HepG2 (cell line): ENCODE results near the gene BCKDHA. TPM values are rescaled to one million over a fixed set of nuclear protein-coding genes. Genes with fewer than 3 reads are reported as not detected.

Experiments
- ATF2 ChIP-seq: sonication (generic); formaldehyde crosslinking; IDR thresholded peaks from 2 replicates; pipeline ENCODE4 v1.4.0; 2020; ENCODE audit warnings: missing genetic modification reagents
- ATF4 ChIP-seq, 2 experiments: fragments of 450-650 bp in 1 of 2; sonication (generic) in 1 of 2; formaldehyde crosslinking; IDR thresholded peaks; 2 replicates each; pipeline versions ENCODE4 v1.5.0 to v1.8.0; 2020 to 2022; ENCODE audit warnings: mild to moderate bottlenecking in 1 of 2, missing genetic modification reagents in 1 of 2
- ATF6 ChIP-seq: sonication (generic); formaldehyde crosslinking; conservative IDR thresholded peaks from 2 replicates; pipeline ENCODE4 v1.4.0; 2020; ENCODE audit warnings: missing genetic modification reagents
- CREB1 ChIP-seq, 2 experiments: fragments of 450-650 bp in 1 of 2; IDR thresholded peaks; 2 replicates each; pipeline ENCODE4 v1.6.1; 2016 to 2017; ENCODE audit warnings: control low read depth in 1 of 2, mild to moderate bottlenecking in 1 of 2, missing compliant biosample characterization in 1 of 2, missing genetic modification characterization in 1 of 2
- ELF1 ChIP-seq: sonication (generic); formaldehyde crosslinking; IDR thresholded peaks from 2 replicates; pipeline ENCODE4 v1.4.0; 2020; ENCODE audit warnings: missing genetic modification reagents
- GMEB1 ChIP-seq: sonication (generic); formaldehyde crosslinking; IDR thresholded peaks from 2 replicates; pipeline ENCODE4 v1.5.1; 2020; ENCODE audit warnings: missing genetic modification reagents, mild to moderate bottlenecking, borderline replicate concordance
- HMGXB4 ChIP-seq, 2 experiments: sonication (generic) in 1 of 2; formaldehyde crosslinking in 1 of 2; IDR thresholded peaks; 2 replicates each; pipeline versions ENCODE4 v1.4.0 to v1.6.1; 2018 to 2020; ENCODE audit warnings: missing genetic modification reagents in 2 of 2, borderline replicate concordance in 1 of 2, low read depth in 1 of 2, mild to moderate bottlenecking in 1 of 2, missing biosample characterization in 1 of 2
- KMT2B ChIP-seq: IDR thresholded peaks from 2 replicates; pipeline ENCODE4 v1.6.1; 2016; ENCODE audit warnings: missing genetic modification reagents, missing compliant biosample characterization
- MAX ChIP-seq: IDR thresholded peaks from 2 replicates; pipeline ENCODE4 v1.6.1; 2012; ENCODE audit warnings: inconsistent platforms
- MIER2 ChIP-seq: IDR thresholded peaks from 2 replicates; pipeline ENCODE4 v1.6.1; 2016; ENCODE audit warnings: missing biosample characterization, missing genetic modification reagents
- MYPOP ChIP-seq: sonication (generic); formaldehyde crosslinking; IDR thresholded peaks from 2 replicates; pipeline ENCODE4 v1.8.1; 2023; ENCODE audit warnings: mild to moderate bottlenecking, moderate library complexity, missing genetic modification reagents
- NFE2L1 ChIP-seq: sonication (generic); formaldehyde crosslinking; IDR thresholded peaks from 2 replicates; pipeline ENCODE4 v1.4.0; 2020; ENCODE audit warnings: missing genetic modification reagents, mild to moderate bottlenecking, borderline replicate concordance
- PHF8 ChIP-seq: sonication (generic); formaldehyde crosslinking; IDR thresholded peaks from 2 replicates; pipeline ENCODE4 v1.5.0; 2020; ENCODE audit warnings: missing genetic modification reagents
- SAFB2 ChIP-seq: sonication (generic); formaldehyde crosslinking; IDR thresholded peaks from 2 replicates; pipeline ENCODE4 v1.5.1; 2020; ENCODE audit warnings: missing genetic modification reagents, low read depth, mild to moderate bottlenecking, borderline replicate concordance
- TARDBP ChIP-seq: sonication (generic); formaldehyde crosslinking; IDR thresholded peaks from 2 replicates; pipeline ENCODE4 v1.8.0; 2022; ENCODE audit warnings: mild to moderate bottlenecking, missing genetic modification reagents
- YEATS2 ChIP-seq: sonication (generic); formaldehyde crosslinking; IDR thresholded peaks from 2 replicates; pipeline ENCODE4 v1.4.0; 2020; ENCODE audit warnings: missing genetic modification reagents, borderline replicate concordance
- ZNF468 ChIP-seq: sonication (generic); formaldehyde crosslinking; IDR thresholded peaks from 2 replicates; pipeline ENCODE4 v1.8.0; 2022; ENCODE audit warnings: mild to moderate bottlenecking, moderate library complexity, missing genetic modification reagents
- ZNF501 ChIP-seq: sonication (generic); formaldehyde crosslinking; IDR thresholded peaks from 2 replicates; pipeline ENCODE4 v1.5.1; 2020; ENCODE audit warnings: mild to moderate bottlenecking, moderate library complexity, missing genetic modification reagents
- polyA plus RNA-seq, 8 experiments: library from polyadenylated mRNA; depleted of rRNA in 3 of 8; stranded (reverse) in 7 of 8; unstranded in 1 of 8; fragments of >200 nt; fragmentation: Illumina TruSeq in 4 of 8; extraction: Trizol in 4 of 8; gene quantifications; 2 replicates each; pipeline versions ENCODE4 v1.2.1 to v1.2.3, GENCODE V29; 2011 to 2016; ENCODE audit warnings: low read depth in 4 of 8, missing spikeins in 1 of 8, mixed read lengths in 1 of 8; ENCODE audit not compliant: insufficient read depth in 1 of 8
- total RNA-seq, 5 experiments: library from RNA; depleted of rRNA; stranded (reverse); fragments of >200 nt; fragmentation: Illumina TruSeq; extraction: Trizol; gene quantifications; 2 replicates each; pipeline ENCODE4 v1.2.3, GENCODE V29; 2016; ENCODE audit warnings: low read depth in 1 of 5

BCKDHA gene
- total and polyA plus RNA-seq, 2 of the 13 experiments (the other 11 are each of a cell fraction or from before 2014, with no cell fraction given) = 11.8 to 31.5 TPM

GRCh38 chr19:41363753-41364523 is 33.7 kb upstream of the BCKDHA start, which contains the start of gene B9D2 (continued):
- TF ChIP-seq MYPOP = peak; percentile 45; the same call in 1 of the 2 replicates
- TF ChIP-seq GMEB1 = peak; percentile 70; the same call in 1 of the 2 replicates
- peak; percentile 18; the same call in 1 of the 2 replicates for TF ChIP-seq ATF6
- peak; percentile 67 for TF ChIP-seq ELF1 (CRISPR knock-in tag)
- TF ChIP-seq CREB1 (IDR thresholded peaks at IDR 0.05) = peak; percentile 84
- TF ChIP-seq CREB1 (CRISPR knock-in tag; IDR thresholded peaks at IDR 0.05) = peak; percentile 87
- no peak for TF ChIP-seq HMGXB4 (CRISPR knock-in tag; IDR thresholded peaks at IDR 0.05; ENCODE audit: borderline replicate concordance in 1 of 2, low read depth in 1 of 2)
- TF ChIP-seq ZNF501 (CRISPR knock-in tag) = peak; percentile 70
- no peak for TF ChIP-seq NFE2L1
- no peak for TF ChIP-seq ZNF468 (CRISPR knock-in tag)
- peak; percentile 25; the same call in 1 of the 2 replicates for TF ChIP-seq YEATS2 (CRISPR knock-in tag)
- TF ChIP-seq ATF4 (CRISPR knock-in tag; IDR thresholded peaks at IDR 0.05) = no peak
- 0 out of 2 replicates have a peak, but pooled peaks have one; percentile 6 for TF ChIP-seq ATF2 (CRISPR knock-in tag)
- TF ChIP-seq PHF8 (CRISPR knock-in tag) = peak; percentile 76; the same call in 1 of the 2 replicates
- 0 out of 2 replicates have a peak, but pooled peaks have one; percentile 26 for TF ChIP-seq TARDBP (CRISPR knock-in tag)
- TF ChIP-seq SAFB2 = 0 out of 2 replicates have a peak, but pooled peaks have one; percentile 12
- peak; percentile 36; the same call in 1 of the 2 replicates for TF ChIP-seq MIER2 (CRISPR knock-in tag)
- peak; percentile 64 for TF ChIP-seq KMT2B
- TF ChIP-seq MAX = peak; percentile 45; the same call in 1 of the 2 replicates
